GM21360 (cell line): ENCODE data around the gene ANKRD27.
"Not testable (repeated sequence)": the region's sequence is repeated elsewhere in the genome, so short reads cannot be mapped to it uniquely, and the experiment has no call there.

Experiments used
- ATAC-seq: cut with Tn5 transposase; IDR thresholded peaks from one replicate; pipeline ENCODE4 v1.9.1; 2021; ENCODE audit warnings: mild to moderate bottlenecking, moderate library complexity; ENCODE audit not compliant: unreplicated experiment

The ANKRD27 gene

GRCh38 chr19:32611161-32611560 is 63.8 kb downstream of the ANKRD27 start:
- ATAC-seq: no peak

DNA sequence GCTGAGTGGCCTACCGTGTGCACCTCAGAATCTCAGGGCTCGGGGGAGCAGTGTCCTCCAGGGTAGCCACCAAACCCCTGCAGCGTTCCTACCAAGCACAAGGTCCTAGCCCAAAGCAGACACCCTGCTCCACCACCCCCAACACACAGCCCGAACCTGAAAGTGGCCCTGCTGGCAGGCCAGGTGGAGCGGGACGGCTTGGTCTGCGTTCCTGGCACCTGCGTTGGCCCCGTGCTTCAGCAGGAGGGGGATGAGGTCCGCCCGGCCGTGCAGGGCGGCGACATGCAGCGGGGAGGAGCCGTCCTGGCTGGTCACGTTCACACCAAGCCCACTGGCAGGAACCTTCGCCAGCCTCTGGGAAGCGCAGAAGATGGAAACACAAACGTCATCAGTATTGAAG is 67.5 kb downstream of the ANKRD27 start:
- no peak for ATAC-seq

DNA sequence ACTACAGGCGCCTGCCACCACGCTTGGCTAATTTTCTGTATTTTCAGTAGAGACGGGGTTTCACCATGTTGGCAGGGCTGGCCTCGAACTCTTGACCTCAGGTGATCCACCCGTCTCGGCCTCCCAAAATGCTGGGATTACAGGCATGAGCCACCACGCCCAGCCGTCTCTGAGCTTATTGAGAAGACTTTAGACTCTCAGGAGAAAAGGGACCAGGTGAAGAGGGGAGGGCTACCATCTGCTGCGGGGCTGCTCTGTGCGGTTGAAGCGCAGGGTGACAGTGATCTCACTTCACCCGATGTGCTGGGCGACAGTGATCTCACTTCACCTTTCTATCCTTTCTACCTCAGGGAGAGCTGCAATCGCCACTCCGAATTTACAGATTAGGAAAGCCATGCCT is 68.7 kb downstream of the ANKRD27 start:
- ATAC-seq: no peak

- no peak for ATAC-seq
These were observed 69.4 kb downstream of the ANKRD27 start for GRCh38 chr19:32605544-32605943.

DNA sequence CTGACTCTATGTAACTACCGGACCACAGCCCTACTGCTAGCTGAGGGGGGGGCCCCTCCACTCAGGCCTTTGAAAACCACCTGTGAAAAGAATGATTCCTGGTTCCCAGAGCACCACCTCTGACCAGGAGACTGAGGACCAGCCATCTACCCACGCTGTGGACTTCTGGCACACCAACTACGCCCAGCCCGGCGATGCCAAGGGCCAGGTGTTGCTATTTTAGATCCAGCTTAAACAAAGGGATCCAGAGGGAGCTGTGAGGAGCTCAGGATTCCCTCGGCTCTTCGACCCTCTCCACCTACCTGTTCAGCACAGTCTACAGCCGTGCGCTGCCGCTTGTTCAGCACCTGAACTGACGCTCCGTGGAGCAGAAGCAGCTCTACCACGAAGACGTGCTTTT is 71.0 kb downstream of the ANKRD27 start:
- no peak for ATAC-seq

- no peak for ATAC-seq
These were observed 75.2 kb downstream of the ANKRD27 start for GRCh38 chr19:32599736-32600157.

DNA sequence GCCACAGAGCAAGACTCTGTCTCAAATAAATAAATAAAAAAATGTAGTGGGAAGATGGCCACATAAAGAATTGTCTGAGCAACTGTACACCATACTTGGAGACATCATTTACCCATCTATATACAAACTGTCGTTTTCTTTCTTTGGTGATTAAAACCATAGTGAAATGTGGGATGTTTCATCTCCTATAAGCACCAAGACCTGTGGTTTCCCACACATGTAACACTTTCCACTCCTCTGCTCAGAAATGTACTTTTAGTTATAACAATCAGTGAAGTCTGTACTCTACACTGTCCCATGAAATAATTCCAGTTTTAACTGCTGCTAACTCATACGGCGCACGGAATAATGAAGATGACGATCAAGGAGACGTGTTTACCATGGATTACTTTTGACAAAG is 75.7 kb downstream of the ANKRD27 start:
- no peak for ATAC-seq

DNA sequence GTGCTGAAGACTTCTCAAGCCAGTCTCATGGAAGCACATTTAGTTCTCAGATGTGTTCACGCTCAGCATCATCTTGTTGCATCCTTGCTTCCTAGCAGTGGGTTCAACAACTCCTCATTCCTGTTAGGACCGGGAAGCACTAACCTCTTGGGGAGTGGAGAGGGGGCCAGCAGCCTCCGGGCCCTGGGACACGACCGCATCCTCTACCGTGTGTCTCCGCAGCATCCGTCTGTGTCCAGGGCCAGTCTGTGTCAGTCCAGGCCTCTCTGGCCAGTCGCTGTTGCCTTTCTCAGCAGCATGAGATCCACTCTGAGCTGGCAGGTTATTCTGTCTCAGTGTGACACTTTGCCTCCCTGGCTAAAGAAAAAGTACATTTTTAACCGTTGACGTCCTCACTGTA is 77.0 kb downstream of the ANKRD27 start:
- no peak for ATAC-seq

DNA sequence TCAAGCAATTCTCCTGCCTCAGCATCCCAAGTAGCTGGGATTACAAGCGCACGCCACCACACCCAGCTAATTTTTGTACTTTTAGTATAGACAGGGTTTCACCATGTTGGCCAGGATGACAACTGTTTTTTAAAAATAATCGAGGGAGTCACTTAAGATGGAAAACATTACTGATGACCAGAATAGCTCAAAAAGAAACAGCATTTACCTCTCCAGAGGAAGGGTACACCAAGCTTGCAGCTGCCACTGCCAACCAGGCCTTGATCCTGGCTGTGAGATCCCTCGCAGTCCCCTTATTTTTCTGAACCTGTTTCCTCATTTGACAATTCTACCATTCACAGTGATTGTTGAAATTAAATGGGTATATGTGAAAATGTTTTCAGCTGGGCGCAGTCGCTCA is 79.5 kb downstream of the ANKRD27 start:
- no peak for ATAC-seq

DNA sequence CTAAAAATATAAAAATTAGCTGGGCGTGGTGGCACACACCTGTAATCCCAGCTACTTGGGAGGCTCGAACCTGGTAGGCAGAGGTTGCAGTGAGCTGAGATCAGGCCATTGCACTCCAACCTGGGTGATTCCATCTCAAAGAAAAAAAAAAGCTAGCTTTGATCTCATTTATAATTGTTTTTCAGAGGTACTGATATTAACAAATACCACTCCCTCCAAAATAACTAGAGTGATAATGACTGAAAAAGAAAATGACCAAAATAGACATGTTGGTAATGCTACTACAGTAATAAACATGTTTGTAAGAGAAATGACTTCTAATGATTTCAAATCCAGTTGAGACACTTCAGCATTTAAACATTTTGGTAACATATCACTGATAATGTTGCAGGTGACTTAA is 81.0 kb downstream of the ANKRD27 start:
- no peak for ATAC-seq

DNA sequence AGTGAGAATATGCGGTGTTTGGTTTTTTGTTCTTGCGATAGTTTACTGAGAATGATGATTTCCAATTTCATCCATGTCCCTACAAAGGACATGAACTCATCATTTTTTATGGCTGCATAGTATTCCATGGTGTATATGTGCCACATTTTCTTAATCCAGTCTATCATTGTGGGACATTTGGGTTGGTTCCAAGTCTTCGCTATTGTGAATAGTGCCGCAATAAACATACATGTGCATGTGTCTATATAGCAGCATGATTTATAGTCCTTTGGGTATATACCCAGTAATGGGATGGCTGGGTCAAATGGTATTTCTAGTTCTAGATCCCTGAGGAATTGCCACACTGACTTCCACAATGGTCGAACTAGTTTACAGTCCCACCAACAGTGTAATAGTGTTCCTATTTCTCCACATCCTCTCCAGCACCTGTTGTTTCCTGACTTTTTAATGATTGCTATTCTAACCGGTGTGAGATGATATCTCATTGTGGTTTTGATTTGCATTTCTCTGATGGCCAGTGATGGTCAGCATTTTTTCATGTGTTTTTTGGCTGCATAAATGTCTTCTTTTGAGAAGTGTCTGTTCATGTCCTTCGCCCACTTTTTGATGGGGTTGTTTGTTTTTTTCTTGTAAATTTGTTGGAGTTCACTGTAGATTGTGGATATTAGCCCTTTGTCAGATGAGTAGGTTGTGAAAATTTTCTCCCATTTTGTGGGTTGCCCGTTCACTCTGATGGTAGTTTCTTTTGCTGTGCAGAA is 87.1 kb downstream of the ANKRD27 start:
- ATAC-seq: not testable (repeated sequence)

- ATAC-seq: no peak
These were observed 93.2 kb downstream of the ANKRD27 start for GRCh38 chr19:32581705-32582179.

DNA sequence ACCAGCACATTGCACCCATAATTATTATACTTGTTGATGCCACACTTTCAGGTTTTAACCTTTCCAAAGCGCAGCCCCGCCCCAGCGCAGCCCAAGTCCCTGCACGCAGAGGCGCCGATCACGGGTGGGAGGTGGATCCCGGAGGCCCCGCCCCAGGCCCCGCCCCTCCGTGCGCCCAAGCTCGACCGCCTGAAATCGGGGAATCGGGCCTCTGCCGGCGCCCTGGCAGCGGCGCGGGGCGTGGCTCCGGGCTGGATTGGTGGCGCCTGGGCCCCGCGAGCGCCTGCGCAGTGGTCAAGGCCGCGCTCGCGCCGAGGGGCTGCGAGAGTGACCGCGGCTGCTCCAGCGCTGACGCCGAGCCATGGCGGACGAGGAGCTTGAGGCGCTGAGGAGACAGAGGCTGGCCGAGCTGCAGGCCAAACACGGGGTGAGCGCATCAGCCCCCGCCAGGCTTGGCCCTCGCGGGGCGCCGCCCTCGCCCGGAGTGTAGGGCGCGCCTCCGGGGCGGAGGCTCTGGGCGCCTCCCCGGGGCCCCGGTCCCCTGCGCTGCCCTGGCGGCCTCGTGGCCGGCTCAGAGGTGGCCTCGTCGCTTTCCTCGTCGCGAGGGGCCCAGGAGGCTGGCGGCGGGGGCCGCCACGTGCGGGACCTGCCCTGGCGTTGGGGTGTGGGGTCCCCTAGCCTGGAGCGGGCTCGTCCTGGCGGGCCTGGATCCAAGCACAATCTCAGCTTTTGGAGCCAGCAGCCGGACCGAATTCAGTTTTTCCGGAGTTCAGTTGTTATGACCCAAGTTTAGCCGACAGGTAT is 93.9 kb downstream of the ANKRD27 start, which contains the start of gene PDCD5:
Gene PDCD5 (plus strand): TSS at position 290 of the 804 bp plus-strand sequence. CDS start 72 bp downstream, at position 362.
- ATAC-seq: peak; percentile 89

DNA sequence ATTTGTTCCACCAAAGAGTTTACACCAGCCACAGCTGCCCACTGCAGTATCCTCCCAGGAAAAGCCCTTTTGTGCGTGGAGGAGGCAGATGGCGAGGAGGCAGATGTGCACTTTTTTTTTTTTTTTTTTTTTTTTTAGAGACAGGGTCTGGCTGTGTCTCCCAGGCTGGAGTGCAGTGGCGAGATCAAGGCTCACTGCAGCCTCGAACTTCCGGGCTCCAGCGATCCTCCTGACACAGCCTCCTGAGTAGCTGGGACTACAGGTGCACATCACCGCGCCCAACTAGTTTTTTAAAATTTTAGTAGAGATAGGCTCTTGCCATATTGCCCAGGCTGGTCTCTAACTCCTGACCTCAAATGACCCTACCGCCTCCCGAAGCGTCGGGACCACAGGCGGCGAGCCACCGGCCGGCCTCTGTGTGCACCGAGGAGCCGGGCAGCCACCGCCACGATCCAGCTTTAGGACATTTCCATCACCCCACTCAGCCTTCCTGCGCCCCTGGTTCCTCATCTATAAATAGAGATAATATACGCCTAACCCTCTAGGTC is 94.6 kb downstream of the ANKRD27 start:
- peak; percentile 16 for ATAC-seq

DNA sequence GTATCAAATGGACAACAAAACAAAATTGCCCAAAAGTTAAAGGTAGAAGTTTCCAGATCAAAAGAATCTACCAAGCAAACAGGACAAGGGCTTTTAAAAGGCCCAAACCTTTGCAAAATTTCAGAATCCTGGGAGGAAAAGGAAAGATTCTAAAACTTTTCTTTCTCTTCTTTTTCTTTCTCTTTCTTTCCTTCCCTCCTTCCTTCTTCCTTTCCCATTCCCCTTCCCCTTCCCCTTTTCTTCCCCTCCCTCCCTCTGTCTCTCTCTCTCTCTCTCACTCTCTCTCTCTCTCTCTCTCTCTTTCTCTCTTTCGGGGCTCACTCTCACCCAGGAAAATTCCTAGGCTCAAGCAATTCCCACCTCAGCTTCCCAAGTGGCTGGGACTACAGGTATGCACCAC is 98.2 kb downstream of the ANKRD27 start:
- ATAC-seq: no peak

GRCh38 chr19:32573492-32573794 is 101.5 kb downstream of the ANKRD27 start:
- ATAC-seq: no peak

DNA sequence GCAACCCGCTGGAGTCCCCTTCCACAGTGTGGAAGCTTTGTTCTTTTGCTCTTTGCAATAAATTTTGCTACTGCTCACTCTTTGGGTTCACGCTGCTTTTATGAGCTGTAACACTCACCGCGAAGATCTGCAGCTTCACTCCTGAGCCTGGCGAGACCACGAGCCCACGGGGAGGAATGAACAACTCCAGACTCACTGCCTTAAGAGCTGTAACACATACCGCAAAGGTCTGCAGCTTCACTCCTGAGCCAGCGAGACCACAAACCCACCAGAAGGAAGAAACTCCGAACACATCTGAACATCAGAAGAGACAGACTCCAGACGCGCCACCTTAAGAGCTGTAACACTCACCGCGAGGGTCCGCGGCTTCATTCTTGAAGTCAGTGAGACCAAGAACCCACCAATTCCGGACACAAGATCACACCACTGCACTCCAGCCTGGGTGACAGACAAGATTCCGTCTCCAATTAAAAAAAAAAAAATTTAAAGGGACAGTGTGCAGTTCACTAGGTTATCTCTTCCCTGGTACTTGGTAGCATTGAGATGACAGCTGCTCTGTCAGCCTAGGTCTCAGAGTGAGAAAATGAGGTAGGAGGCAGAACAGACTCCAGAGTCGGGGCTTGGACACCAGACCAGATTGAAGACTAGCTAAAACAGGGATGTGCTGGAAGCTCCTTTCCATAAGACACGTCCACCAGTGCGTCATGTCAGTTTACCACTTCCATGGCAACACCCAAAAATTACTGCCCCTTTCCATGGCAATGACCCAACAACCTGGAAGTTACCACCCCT is 102.1 kb downstream of the ANKRD27 start:
- ATAC-seq: not testable (repeated sequence)

GRCh38 chr19:32571471-32572075 is 103.4 kb downstream of the ANKRD27 start:
- ATAC-seq: not testable (repeated sequence)

DNA sequence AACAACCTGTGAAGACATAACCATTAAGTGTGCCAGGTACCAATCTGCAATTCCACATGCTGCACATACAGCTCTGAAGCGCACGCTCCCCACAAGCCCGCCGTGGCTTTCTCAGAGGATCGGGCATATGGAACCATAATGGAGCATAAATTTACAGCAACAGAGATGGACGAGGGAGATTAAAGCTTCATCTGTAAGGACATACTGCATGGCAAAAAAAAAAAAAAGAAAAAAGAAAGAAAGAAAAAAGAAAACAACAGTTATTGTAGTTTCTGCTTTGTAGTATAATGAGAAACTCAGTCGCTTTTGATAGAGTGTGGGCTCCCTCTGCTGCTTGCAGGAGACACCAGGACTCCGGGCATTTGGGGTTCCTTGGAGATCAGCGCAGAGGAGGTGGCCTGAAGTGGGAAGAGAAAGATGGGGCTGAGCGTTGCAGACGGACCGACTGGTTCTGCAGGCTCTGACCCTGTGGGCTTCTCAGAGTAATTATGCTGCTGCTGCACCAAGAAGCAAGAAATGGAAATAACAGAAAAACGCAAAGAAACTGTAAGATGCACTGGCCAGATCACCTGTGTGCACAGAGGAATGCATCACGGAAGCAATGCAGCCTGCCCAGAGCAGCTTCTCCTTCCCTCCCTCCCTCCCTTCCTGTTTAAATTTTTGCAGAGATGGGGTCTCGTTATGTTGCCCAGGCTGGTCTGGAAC is 104.7 kb downstream of the ANKRD27 start:
- peak; percentile 62 for ATAC-seq

DNA sequence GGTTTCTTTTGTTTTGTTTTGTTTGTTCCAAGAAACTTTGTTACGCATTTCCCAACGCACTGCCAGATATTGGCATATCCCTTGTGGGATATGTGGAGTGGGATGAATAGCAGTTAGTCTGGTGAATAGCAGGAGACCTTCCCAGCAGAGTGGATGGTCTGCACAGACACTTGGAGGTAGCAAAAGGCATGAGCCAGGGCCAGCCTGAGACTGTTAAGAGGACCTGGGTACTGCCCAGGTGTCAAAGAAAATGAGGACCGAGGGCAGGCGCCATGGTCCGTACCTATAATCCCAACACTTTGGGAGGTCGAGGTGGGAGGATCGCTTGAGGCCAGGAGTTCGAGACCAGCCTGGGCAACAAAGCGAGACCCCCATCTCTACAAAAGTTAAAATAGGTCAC is 107.5 kb downstream of the ANKRD27 start:
- no peak for ATAC-seq
